SIG-M5 (cell line): ENCODE results near the gene AK5.

Experiments
- DNase-seq: peaks from one replicate; lab custom pipeline; 2025; lab: John Stamatoyannopoulos, UW

AK5 gene

DNA sequence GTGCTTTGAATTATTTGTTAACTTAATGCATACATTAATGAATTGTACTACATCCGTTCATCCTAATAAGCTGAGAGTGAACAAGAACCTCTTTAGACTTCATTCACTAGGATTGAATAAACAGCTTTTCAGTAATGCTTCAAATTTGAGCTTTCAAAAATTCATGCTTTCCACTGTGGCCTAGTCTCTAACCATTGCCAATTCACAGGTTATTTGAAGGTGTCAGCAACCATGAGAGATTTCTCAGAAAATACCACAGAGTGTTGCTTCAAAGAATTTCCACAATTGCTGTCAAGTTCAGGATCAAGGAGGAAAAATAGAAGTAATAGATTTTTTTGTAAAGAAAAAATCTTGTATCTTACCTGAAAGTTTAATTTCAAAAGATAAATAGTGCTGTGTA lies 72.7 kb downstream of the AK5 start:
- no peak for DNase-seq

DNA sequence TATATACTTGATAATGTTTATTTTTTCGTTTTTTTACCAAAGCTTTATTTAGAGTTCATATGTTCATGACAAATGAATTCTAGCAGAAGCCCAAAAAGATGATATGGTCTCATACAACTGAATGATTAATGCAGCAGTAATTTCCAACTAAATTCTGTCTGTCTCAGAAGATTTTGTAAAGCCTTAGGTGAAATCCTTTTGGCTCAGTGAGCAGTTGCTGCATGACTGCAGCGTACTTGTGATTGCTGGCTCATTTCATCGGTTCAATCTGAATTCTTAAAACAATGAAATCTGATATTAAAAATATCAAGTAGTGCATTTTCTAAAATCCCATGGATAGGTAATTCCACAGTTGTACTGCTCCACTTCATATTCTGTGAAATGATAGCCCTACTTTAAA lies 73.2 kb downstream of the AK5 start:
- DNase-seq: no peak

DNA sequence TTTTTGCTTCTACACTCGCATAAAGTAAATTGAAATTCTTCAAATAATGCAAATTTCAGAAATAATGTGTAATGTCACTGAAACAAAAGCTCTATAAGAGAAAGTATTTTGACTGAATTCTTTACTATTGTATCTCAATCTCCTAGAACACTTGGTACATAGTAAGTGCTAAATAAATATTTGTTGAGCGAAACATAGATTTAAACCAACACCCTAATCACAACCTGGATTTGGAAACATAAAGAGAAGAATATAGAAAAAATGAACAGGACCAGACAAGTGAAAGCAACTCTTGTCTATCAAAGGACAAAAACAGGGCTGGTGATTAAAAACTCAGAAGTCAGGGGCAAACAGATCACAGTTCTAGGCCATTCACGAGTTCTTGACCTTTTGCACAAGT lies 74.3 kb downstream of the AK5 start:
- no peak for DNase-seq

DNA sequence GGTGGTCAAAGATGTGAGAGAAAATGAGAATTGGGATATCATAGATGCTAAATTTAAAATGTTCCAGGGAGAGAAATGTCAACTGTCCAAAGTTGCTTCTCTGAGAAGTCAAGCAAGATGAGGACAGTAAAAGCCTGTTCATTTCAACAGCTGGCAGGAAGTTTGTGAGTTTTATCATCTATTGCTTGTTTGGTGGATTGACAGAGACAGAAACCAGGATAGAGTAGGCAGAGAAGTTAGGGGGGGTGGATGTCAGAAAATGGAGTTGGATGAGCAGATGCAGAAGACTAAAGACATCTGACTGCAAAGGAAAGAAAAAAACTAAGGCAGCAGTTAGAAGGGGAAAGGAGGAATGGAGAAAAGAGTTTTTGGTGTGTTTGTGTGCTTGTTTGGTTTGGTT lies 78.4 kb downstream of the AK5 start:
- DNase-seq: no peak

DNA sequence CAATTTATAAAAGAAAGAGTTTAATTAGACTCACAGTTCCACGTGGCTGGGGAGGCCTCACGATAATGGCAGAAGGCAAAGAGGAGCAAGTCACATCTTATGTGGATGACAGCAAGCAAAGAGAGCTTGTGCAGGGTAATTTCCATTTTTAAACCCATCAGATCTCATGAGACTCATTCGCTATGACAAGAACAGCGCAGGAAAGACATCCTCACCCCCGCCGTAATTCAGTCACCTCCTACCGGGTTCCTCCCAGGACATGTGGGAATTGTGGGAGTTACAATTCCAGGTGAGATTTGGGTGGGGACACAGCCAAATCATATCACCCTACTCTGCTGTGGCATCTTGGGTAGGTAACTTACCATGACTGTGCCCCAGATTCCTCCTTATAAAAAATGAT lies 79.8 kb downstream of the AK5 start:
- DNase-seq: no peak

DNA sequence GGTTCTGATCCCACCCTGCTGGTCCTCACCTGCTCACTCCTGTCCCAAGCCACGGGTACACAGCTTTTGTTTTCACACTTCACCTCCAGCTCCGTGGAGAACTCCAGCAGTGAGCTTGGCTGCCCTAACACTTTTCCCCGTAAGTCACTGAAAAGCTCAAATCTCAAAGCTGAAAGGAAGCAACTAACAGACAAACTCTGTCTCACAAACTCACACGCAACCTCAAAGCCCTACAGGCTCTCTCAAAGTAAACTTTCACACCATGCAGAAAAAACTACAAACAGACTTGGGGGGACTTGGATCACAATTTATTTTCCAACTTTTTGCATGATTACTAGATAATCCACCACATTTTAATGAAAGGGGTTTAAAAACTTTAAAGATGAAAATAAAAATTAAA lies 88.3 kb downstream of the AK5 start:
- no peak for DNase-seq

DNA sequence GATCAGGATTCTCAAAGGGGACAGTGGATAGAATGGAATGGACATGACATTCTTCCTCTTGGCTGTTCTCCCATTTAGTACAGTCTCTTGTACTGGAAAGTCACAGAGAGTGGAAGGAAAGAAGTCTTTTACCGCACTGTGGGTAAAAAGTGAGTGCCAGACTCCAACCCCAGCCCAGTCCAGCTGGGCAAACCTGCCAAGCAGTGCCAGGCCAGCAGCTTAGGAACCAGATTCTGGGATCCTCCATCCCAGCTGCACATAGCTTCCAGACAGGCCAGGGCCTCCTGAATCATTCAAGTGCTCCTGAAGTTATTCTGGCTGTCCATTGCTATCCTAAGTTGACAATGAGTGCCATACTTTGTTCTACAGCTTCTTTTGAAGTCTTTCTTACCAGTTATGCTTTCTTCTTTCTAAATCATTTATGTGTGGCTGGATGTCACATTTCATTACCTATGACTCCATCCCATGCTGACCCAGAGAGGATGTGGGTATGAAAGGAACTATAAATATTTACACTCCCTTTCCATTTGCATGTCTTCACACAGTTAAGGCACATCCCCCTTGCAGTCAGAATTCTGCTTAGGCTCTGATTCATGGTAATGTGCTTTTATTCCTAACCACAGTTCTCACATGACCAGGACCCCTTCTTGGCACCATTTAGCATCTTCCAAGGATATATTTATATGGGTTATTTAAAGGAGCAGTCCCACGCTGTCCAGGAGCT lies 88.9 kb downstream of the AK5 start:
- DNase-seq: no peak

DNA sequence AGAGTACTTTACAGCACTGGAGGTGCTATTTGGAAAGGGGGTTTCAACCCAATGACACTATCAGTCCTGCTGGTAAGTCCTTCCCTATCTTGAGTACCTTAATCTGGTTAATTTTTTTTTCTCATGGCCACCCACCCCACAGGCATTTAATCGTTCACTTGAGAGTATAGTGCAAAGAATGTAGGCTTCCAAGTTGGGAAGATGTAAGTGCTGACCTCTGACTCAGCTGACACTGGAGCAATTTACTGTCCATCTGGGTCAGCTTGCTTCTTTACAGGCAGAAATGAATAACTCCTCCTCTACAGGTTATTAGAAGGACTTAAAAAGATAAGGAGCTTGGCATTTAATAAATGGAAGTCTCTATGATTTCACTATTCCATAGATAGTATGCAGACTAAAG lies 89.6 kb downstream of the AK5 start:
- no peak for DNase-seq

DNA sequence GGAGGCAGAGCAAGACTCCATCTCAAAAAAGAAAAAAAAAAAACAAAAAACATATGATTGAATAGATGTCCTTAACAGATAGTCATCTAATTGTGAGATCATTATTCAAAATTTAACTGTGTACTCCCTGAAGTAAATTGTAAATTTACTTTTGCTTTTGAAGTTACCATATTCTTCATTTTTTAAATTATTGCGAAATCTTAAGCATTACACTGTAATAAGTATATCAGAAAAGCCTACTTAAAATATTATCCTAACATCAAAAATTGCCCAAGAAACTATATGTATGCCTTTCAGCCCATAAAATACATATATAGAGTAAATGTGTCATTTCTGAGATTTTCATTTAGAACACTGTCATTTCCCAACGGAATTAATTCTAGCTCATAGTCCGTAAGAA lies 91.9 kb downstream of the AK5 start:
- DNase-seq: no peak

DNA sequence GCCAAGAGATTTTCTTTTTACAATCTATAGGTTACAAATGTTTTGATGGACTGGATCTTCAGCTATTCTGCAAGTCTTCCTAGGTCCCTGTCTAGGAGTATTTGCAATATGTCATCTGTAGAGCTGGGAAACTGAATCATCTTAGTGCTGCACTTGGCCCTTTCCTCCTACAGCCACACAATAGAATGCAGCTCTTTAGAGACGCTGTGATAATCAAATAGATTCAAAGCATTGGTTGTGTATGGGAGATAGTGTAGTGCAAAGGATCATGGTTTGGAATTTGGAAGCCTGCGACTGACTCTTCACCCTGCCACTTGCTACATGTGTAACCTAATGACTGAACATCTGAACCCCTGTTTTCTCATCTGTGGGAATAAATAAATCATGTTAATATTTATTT lies 93.7 kb downstream of the AK5 start:
- no peak for DNase-seq

DNA sequence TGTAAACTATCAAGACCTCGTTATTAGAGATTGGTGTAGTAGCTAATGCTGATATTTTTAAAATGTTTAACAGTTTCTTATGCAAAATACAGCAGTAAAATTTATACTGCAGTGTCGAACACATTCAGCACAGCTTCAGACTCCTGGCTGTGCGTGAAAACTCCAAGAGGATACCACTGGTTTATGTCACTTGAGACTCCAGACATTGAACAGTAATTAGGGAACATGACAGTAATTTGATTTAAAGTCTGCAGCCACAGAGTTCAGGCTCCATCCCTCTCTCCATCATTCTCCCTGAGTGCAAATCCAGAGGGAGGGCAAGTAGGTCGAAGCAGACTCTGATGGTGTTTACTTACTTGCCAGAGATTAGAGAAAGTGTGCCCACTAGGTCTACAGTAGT lies 94.2 kb downstream of the AK5 start:
- no peak for DNase-seq

DNA sequence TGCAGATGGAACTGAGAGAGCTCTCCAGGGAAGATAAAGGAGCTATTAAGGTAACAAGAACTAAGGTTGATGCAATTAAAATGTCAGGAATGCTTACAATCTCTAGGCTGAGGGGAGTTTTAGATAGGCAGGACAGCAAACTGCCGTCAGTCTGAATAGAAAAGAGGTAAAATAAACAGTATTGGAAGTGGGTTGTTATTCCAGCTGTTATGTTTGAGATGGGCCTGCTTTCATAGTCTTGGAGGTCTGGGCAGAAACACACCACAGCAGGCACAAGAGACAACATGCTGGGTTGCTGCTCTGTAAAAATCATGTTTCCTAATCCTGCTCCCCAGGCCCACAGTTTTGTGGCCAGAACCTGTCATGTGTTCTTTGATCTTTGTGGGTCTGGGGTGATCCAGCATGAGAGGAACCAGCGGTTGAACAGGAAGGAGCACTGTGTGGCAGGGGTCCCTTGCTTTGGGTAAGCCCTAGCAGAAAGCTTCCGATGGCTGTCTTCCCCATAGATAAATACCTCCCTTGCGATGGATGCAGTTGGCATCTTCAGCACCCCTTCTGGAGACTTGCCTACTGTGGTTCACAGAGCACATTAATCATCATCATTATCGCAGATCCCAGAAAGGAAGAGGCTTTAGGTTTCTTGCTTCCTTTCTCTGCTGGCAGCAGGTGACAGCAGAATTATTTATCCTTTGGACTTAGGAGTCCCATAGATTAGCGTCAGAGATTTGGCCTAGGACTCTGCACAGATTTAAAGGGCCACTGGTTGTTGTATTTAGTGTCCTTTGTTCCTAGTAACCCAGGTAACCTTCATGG lies 97.1 kb downstream of the AK5 start:
- no peak for DNase-seq

DNA sequence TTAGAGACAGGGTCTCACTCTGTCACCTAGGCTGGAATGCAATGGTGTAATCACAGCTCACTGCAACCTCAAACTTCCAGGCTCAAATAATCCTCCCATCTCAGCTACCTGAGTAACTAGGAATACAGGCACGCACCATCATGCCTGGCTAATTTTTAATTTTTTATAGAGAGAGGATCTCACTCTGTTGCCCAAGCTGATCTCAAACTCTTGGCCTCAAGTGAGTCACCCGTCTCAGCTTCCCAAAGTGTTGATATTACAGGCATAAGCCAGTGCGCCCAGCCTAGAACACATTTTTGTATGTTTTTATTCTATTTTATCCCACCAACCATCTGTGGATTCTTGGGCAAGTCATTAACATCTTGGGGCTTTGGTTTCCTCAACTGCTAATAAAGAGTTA lies 100.5 kb downstream of the AK5 start:
- no peak for DNase-seq

DNA sequence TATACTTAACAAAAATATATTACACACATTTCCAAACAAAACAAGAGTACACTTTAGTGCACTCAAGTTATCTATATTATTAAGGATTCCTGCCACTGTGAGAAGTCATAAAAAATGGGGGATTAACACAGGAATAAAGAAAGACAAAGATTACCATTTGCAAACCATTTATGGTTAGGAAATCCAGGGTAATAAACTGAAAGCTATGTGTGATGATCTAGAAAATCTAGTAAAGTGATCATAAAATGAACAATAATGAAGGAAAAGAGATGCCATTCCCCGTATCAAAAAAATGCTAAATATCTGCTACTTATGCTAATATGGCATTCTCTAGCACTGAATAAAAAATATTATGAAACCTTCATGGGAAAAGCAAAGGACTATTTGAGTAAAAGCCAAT lies 101.4 kb downstream of the AK5 start:
- DNase-seq: no peak

DNA sequence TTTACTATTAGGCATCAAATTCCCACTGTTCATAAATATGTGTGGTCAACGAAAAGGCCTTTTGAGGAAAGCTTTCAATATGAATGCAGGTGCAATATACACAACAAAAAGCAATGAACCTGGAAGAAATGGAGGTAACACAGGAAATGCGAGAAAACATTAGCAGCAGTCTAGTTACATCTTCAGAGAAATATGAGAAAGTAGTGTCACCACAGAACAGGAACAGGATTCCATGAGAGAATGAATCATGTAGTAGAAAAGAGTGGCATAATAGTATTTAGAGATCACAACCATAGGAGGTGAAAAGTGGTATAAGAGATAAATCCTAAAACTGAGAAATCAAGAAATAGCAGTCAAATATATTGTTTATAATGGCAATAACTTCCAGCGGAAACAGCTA lies 103.7 kb downstream of the AK5 start:
- no peak for DNase-seq

DNA sequence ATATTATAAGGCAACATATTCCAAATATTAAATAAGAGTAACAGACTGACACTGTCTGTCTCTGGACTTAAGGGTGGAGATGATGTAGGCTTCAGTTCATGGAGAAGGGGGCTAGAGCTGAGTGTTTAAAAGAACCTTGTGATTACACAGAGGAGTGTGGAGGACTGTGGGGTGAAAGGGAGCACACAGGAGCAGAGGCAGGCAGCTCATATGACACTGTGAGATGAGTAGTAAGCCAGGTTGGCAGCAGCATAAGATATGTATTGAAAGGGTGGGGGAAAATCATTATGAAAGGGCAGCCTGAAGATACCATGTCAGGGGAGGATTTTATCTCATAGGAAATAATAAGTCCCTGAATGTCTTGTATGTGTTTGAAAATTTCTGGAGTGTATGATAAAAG lies 104.5 kb downstream of the AK5 start:
- no peak for DNase-seq

DNA sequence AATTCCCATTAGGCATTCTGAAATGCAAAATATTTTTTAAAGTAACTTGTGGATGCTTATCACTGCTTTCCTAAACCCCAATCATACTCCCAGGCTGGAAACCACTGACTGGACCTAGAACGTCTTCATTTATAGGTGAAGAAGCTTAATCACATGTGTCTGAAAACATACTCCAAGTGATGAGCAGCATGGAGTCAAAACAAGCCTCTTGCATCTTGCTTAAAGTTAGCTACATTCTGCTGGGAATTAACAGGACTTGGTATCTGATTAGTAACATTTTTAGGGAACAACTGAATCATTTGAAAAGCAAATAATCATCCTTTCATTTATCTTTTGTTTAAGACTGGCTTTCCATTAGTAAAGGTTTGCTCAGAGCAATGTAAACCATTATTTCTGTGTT lies 105.7 kb downstream of the AK5 start:
- DNase-seq: no peak

DNA sequence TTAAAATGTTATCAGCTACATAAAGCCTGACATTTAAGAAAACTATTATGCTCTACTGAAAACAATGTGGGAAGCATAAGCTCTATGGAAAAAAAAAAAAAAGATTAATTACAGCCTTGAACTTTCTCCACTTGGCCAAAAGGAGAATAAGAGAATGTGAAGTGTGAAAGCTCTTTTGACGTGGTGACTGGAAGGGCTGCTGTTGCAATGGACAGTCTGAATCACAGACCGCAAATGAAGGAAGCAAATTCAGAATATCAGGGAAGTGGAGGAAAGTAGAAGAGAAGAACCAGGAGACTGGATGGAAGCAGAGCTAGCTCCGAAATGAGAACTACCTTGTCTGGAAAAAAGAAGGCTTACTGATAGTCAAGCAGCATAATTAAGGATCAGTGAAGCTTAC lies 106.8 kb downstream of the AK5 start:
- DNase-seq: no peak

DNA sequence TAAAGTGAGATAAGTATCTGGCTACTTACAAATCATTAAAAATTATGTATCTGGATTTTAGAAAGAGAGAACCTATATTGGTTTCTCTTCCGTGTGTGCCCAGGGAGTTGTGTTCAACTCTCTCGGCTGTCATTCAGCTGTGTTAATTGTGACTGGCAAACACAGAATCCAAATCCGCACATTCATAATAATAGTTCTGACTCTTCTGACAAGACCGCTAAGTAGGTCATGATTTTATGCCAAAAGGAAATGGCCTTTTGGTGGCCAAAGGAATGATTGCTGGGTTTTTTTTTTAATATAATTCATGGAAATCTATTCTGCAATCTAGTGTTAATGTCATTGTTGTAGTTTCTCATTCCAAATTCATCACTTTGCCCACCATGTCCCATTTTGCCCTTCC lies 110.7 kb downstream of the AK5 start:
- DNase-seq: no peak

DNA sequence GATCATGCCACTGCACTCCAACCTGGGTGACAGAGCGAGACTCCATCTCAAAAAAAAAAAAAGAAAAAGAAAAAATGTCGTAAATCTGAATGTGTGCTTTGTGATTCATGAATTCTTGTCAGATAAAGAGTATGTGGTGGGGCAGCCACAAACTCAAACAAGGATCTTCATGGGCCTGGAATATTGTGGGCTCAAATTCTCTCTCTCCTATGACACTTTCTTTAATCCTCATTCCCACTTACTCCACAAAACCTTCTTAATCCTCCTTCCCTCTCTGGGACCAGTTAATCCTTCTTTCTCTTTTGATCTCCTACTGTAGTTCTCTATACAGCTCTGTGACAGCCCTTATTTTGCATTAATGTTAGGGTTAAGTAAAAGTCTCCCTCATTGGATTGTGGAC lies 112.3 kb downstream of the AK5 start:
- no peak for DNase-seq

DNA sequence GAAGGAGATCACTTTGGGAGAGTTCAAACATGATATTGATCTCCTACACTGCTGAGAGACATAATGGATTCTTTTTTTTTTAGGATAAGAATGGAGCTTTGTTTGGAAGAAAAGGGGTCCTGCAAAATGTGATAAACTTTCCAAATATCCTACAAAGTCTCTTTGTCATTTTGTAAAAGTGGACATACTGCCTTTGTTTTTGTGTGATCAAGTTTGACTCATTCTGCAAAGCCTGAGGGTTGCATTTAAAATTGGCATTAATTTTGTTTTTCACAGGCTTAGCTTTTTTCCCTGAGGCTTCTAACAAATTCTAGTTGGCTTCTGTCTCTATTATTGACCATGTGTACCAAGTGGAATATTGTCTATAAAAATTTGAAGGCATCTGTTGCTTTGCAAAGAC lies 113.2 kb downstream of the AK5 start:
- DNase-seq: no peak

DNA sequence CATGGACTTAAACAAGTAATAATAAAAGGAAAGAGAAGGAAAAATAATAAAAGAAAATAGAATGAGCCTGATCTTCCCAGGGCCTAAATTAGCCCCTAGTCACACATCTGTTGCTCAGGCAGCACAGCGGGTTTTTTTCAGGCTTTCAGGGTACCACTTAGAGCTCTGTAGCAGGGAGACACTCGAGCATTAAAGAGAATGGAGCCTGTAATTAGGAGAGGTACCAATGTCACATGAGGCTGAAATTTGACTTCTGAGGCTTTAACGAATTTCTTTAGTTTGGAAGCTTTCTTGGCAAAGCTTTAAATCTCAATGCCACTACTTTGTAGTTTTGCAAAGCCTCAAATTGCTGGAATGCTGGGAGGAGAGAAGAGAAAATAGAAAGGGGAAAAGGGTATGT lies 116.3 kb downstream of the AK5 start:
- DNase-seq: no peak

DNA sequence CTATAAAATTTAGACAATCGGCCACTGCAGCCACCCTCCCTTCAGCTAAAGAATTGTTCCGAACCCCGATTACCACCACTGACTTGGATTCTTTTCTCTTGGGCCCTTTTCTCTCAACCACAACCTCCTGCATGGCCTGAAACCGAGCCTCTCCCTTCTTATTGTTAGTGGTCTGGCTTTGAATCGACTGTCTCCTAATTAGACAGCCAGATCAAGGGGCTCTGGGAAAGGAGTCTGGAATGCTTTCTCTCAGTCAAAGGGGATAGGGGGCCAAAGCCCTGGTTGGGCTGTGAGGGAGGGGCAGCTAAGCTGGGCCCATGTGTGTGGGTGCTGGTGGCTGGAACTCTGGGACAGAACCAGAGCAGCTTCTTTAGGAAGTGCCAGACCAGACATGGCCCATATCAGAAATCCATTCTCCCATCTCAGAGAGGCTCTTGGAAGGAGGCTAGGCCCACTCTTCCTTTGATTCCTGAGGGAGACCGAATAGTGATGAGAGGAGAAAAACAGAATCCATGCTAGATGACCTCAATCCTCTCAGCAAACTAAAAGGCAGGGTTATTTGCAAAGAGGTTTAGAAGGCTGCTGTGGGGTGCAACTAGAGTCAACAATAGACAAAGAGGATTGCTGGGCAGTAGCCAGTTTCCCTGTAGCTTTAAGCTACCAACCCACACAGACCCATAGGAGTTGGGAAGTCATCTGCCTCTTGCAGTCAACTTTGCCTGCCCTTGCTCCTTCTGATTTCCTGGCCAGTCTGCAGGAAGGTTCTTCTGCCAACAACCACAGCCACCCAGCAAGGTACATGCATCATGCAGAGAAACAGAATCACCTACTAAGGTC lies 117.6 kb downstream of the AK5 start:
- DNase-seq: no peak
